NCI-H1105 (cell line): ENCODE results near the gene PCDHB2.
"Not testable (repeated sequence)": the region's sequence is repeated elsewhere in the genome, so short reads cannot be mapped to it uniquely, and the experiment has no call there.

Experiments used
- DNase-seq: peaks from one replicate; lab custom pipeline; 2025; lab: John Stamatoyannopoulos, UW

PCDHB2 gene

GRCh38 chr5:141135718-141136266 is 41.4 kb downstream of the PCDHB2 start:
- DNase-seq: no peak

- DNase-seq: not testable (repeated sequence)
Observed at GRCh38 chr5:141137346-141137745, 42.9 kb downstream of the PCDHB2 start.
